ENCODE measurements around the gene PCMT1.
"Not testable (repeated sequence)": the region's sequence is repeated elsewhere in the genome, so short reads cannot be mapped to it uniquely, and the experiment has no call there.

PCMT1 gene

DNA sequence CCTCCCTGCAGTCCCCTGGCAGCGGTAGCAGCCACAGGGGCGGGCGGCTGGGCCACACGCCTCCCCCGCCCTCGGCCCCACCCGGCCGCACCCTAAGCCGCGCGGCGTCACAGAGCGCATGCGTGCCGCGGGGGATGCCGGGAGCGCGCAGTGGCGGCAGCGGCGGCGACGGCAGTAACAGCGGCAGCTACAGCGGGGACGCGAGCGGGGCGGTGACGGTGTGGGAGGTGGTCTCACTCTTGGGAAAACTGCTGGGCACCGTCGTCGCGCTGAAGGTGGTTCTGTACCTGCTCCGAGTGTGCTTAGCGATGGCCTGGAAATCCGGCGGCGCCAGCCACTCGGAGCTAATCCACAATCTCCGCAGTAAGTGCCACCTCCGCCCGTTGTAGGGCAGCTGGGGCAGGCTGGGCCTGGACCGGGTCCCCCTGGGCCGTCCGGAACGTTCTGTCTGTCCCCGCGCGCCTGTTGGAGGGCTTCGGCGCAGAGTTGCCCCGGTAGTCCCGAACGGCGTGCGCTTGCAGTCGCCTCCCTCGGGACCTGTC is at the start of gene PCMT1:
Gene PCMT1, plus strand, starts transcription at position 148 of the 542 bp plus-strand sequence. Its CDS starts 161 bp downstream, at position 309.
- DNase-seq = peak; percentile 71 to 74

DNA sequence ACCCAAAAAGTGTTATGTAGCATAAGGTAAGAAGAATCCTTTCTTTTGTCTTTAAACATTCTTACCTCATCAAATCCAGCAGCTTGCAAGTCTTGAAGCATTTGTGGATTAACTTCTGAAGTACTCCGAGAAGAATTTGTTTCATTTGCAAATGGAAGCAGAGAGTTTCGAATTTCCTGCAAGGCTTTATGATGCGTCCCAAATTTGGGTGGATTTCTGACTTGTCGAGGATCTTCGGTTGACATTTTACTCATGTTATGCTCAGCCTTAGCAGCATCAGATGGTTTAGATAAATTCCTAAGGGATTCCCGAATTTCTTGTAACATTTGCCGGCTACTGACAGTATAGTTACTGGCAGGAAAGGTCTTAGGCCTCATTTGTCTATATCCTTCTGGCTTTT is 47.8 kb upstream of the PCMT1 start:
- no peak for DNase-seq

DNA sequence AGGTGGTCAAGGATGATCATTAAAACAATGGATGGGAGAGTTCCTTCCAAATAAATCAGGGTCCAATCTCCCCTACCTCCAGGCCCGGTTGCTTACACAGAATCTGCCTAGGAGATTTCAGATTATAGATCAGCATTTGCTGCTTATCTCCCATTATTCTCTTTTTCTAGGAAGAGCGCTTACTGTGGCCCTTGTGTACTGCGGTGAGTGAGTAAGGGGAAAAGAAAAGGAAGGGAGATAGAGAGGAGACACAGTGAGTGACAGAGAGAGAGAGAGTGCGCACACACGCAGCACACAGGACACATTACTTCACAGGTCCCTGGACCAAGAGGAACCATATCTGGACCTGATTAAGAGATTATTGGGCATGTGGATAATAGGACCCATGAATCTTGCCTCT is 37.8 kb upstream of the PCMT1 start:
- no peak for DNase-seq

DNA sequence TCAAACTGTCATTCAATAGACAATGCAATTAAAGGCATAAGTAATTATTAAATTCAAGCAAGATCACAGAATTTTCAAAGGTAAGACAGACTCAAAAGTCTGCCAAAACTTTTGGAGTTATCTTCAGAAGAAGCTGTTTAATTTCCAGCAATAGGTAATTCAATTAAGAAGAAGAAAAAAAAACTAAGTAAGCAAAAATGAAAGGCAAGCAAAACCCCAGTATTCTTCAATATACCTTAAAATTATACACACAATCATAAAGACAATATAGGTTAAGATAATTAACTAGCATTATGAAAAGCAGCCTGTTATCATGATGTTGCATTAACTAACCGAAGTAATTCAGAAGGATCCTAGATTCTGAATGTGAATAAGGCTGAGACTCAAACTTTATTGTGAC is 35.1 kb upstream of the PCMT1 start:
- no peak for DNase-seq

DNA sequence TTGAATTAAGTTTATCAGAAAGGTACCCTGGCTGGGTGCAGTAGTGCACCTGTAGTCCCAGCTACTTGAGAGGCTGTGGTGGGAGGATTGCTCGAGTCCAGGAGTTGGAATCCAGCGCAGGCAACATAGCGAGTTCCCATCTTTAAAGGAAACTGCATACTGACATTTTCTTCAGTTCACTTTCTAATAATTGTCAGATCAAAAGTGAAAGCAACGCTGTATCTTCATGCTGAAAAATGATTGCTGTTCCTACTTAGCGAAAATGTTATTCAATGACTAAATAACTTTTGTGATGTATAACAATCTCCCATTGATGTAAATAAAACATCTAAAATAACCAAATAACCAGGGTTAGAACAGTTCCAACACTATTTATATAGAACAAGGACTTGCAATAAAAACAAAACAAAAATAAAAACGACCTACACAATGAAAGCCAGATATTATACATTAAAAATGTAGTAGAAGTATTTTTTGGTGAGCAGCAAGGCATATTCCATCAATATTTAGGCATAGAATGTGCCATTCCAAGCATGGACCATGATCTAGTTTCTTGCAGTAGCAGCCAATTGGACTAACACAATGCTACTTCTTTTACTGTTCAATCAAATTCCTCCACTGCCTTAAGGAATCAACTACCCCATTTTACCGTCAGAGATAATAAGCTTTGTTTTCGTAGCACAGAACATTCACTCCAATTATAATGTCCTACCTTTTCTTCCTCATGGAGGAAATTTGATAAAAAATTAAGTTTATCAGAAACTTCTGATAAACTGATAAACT is 33.2 kb upstream of the PCMT1 start:
- DNase-seq = no peak

DNA sequence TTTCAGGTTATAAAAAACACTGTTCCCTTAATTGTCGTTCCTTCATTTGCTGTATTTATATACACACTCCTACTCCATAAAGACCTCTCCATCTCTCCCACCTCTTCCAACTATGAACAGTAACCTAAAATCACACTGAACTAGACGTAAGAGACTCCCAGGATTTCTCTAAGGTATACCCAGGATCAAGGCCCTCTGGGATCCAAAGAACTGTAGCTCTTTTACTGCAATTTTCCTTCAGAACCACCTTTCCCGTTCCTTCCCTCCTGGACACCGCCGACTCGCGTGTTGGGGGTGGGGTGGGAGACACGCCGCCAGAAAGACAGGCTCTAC is 32.3 kb upstream of the PCMT1 start:
- no peak for DNase-seq

DNA sequence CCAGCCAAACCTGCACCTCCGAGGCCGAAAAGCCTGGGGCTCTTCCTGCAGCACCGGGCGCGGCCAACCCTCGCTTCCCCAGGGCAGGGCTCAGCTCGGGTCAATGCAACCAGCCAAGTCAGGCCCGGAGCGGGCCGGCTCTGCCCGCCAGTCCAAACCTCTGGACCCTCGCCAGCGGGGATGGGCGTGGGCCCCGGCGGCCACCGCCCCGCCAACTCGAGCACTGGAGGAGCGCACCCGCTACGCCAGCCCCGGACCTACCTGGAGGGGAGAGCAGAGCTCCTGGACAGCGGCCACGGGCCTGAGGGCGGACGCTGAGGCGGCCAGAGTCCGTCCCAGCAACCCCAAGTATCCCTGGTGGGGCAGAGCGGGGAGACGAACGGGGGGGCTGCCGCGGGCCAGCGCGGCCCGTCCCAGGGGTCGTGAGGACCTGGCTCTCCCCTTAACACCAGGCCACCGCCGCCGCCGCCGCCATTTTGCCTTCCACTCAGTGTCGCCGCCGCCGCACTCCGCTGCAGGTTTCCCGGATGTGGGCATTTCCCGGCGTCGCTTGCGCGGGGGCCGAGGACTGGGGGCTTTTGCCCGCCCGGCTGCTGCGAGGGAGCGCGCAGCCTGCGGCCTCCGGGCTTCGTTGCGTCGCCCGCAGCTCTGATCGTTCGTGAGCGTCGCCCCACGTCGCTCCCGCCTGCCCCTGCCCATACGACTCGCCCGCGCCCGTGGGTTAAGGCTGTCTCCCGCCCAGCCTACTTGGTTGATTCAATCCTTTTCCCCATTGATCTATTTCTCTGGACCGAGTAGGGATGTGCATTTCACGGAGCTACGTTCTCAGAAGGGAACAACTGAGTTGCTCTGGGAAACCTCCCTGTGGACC is 31.7 kb upstream of the PCMT1 start, which contains the start of gene LATS1:
Gene LATS1, minus strand, starts transcription at position 514 of the 871 bp plus-strand sequence. CDS start 15,975 bp downstream, outside the sequence.
- DNase-seq = peak; percentile 75 to 92

DNA sequence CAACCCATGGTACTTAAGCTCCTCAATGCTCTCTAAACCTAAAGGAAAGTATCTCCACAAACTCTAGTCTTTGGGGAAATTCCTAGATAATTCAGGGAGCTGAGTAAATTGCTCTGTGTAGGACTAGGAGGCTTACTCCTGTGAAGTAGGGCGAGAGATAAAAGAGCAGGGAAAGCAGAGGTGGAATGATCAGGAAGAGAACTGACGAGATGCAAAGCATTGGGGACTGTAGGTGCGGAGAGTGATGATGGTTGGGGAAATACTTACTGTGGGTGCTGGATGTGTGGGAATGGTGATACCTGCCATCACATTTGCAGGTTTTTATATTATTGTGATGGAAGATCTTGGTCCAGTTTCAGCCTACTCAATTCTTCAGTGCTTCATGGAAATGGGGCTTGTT is 30.0 kb upstream of the PCMT1 start:
- no peak for DNase-seq

DNA sequence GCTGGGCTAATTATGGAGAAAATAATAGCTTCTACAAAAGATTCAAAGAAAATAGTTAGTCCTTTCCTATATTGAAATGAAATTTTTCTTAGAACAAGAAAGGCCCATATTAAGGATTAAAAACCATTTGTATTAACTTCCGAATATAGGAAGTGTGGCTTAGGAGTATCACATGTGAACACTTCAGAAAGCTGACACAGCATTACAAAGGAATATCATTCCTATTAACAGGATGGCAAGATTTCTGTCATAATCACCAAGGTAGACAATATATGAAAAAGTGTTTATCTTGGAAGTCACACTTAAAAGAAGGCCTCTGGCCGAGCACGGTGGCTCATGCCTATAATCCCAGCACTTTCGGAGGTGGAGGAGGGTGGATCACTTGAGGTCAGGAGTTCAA is 26.3 kb upstream of the PCMT1 start:
- DNase-seq = no peak

DNA sequence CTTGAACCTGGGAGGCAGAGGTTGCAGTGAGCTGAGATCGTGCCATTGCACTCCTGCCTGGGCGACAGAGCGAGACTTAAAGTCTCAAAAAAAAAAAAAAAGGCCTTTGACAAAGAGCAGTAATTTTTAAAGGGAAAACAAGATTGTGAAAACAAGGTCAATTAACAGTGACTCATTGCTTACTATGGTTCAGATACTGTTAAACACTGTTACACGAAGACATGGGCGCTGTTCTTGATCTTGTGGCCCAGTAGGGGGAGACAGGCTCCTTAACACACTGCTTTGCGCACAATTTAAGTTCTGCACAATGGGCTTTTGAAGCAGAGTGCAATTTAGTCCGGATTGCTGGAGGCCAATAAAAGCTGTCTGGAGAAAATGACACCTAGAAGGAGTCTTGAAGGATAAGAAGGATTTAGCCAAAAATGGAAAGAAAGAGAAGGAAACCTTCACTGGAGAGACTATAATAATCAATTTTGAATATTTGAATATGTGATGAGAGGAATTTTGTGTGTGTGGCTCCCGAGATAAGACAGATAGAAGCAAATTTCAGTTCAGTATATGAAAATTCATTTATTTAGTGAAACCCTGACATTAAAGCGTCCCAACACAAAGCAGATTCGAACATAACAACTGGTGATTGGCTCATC is 25.6 kb upstream of the PCMT1 start:
- DNase-seq = peak in 1 of 2 donors; percentile 73

DNA sequence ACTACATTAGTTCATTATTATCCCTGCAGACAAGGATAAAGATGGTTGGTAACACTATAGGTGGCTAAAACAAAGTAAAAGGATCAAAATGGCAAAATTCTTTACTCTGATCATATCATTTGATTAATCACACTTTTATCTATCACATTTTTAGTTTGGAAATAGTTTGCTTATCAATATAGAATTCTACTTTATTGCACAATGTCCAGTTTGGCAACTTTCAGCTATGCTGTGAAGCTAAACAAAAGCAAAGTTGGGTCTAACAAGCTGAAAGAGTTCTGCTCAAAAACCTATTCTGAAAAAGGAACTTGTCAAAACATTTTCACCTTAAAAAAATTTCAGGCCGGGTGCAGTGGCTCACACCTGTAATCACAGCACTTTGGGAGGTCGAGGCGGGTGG is 23.8 kb upstream of the PCMT1 start:
- no peak for DNase-seq

DNA sequence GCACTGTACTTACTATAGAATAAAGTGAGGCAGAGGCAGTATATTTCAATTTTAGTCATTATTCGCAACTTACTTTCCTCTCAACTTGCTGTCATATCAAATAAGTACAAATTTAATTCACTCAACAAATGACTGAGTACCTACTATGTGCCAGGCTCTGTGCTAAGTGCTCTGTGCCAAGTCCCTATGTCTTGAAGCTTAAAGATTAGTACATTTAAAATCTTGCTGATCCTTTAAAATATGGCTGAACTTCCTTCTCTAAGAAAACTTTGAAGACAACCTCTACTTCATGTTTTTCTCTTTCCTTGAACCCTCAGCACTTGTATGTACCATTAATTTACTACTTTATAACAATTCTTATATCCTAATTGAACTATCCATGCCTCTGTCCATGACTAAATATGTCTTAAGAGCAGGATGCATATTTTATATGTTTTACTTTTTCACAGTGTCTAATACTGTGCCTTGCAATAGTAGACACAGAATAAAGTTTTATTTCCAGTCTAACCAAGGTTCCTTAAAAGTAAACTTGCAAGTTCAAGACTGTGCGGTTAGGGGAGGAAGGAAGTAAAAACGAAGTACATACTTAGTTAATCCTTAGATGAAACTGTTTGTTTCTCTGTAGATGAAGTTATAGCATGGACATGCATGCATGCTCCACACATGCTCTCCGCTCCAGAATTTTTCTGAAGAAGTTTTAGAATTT is 21.6 kb upstream of the PCMT1 start:
- DNase-seq = peak in 1 of 2 donors; percentile 66

DNA sequence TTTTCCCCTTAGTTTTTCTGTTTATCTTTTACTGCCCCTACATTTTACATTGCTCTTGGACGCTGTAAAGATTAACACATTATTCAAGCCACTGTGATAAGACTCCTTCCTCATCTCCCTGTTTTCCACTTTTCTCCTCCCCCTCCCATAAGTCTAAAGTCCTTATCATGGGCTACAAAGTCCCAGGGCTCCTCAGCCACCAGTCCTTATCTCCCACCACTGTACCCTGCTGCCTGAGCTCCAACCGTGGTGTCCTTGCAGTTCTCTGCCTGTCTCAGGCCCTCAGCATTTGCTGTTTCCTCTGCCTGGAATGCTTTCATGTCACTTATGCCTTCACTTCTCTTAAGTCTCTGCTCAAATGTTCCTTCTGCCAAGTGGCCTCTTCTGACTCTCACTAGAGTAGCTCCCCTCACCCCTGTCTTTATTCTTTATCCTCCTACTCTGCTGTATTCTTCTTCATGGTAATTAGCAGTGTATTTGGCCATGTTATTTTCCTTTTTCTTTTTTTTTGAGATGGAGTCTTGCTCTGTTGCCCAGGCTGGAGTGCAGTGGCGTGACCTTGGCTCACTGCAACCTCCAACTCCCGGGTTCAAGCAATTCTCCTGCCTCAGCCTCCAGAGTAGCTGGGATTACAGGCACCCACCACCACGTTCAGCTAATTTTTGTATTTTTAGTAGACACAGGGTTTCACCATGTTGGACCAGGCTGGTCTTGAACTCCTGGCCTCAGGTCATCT is 20.9 kb upstream of the PCMT1 start:
- no peak for DNase-seq

DNA sequence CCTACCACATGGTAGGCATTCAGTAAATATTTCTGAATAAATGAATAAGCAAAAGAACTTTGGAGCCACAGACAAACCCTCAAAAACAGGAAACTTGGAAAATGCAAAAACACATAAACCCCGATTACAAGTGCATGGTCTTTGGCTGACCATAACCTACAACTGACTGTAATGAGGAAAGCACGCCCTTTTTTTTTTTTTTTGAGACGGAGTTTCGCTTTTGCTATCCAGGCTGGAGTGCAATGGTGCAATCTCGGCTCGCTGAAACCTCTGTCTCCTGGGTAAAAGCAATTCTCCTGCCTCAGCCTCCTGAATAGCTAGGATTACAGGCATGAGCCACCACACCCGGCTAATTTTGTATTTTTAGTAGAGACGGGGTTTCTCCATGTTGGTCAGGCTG is 19.7 kb upstream of the PCMT1 start:
- no peak for DNase-seq

DNA sequence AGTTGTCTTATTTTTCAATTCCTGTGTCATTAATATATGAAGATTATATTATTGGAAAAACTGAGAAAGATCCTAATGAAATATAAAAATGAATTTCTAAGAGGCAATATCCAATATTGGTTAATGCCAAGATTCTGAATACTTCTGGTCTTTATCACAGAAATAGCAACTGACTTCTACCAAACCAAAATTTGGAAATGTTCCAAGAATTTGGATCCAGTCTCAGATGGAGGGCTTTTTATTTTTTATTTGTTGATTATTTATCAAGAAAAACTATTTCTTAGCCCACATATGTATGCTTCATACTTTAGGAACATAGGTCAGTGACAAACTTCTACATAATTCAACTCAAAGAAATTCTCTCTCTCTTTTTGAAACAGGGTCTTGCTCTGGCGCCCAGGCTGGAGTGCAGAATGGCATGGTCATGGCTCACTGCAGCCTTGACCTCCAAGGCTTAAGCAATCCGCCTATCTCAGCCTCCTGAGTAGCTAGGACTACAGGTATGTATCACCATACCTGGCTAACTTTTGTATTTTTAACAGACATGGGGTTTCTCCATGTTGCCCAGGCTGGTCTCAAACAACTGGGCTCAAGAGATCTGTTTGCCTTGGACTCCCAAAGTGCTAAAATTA is 16.3 kb upstream of the PCMT1 start:
- no peak for DNase-seq

DNA sequence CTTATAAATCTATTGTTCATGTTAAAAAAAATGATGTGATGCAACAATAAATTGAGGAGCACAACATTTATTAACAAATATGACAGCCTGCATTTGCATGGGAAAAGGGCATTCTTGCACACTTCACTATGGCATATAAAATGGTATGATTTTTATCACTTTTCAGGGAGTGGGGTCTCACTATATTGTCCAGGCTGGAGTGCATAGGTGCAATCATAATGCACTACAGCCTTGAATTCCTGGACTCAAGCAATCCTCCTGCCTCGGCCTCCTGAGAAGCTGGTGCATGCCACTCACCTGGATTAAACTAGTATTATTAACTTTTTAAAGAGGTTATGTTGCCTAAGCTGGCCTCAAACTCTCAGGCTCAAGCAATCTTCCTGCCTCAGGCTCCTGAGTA is 14.6 kb upstream of the PCMT1 start:
- DNase-seq = no peak

DNA sequence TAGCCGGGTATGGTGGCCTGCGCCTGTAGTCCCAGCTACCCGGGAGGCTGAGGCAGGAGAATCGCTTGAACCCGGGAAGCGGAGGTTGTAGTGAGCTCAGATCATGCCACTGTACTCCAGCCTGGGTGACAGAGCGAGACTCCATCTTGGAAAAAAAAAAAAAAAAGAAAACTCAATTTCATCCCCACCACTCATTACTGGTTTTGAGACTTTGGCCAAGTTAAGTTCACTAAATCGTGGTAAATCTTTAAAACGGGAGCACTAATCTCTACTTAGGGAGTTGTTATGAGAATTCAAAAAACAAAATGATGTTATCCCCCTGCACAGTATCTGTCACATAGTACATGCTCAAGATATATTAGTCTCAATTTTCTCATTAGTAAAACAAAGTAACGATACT is 4.3 kb upstream of the PCMT1 start:
- not testable (repeated sequence) for DNase-seq

DNA sequence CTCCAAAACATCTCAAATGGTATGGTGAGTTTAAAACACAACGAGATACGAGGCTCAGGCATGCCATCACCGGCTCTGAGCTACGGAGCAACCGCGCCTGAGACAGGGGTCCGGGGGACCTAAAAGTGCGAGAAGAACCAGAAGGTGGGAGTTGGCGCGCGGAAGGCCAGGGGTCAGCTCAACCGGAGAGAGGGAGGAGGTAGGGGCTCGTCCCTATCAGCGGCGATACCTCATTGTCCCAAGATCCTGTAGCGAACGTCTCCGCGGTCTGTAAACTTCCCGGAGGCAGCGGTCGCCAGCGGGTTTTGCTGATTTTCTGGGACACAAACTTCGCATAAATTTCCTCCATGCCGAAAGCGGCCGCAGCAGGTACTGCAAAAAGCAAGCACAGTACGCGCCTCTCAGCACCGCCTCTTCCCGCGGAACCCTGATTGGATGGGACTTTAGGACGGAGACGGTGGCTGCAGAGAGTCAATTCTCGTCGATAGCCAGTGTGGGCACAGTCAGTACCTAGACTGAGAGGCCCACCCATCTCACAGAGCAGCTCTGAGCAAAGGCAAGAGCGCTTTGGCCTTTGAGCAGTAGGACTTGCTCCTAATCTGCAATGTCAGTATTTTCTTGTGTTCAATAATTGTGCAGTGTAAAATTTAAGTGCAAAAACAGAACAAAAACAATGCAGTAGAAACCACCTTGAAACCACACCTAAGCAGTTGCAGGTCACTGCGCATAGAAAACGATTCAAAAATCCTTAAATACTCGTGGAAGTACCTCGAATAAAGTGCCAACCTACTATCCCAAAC is 3.2 kb upstream of the PCMT1 start, which contains the start of gene NUP43:
Gene NUP43, minus strand, starts transcription at position 383 of the 800 bp plus-strand sequence. Its CDS starts 34 bp downstream, at position 349.
- DNase-seq = peak; percentile 66 to 86

DNA sequence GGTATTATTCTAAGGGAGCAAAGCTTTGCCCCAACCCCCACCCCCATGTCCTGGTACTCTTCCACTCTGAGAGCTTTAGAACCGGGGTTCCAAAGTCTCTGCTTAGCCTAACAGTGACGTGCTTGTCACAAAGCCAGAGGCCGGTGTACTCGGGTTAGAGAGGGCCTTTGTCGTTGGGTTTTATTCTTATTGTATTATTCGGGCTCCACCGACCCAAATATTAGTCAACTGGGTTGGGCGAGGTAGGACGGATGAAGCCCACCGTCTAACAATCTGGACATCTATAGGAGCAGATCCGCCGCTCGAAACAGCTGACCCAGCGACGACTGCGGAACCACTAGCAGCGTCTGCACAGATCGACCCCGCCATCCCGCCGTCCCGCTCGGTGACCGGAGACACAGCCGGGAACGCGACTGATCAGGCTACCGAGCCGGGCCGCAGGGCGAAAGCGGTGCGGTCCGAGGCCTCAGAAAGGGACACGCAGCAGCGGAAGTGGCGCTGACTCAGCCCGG is 403 bp upstream of the PCMT1 start:
- not testable (repeated sequence) for DNase-seq

DNA sequence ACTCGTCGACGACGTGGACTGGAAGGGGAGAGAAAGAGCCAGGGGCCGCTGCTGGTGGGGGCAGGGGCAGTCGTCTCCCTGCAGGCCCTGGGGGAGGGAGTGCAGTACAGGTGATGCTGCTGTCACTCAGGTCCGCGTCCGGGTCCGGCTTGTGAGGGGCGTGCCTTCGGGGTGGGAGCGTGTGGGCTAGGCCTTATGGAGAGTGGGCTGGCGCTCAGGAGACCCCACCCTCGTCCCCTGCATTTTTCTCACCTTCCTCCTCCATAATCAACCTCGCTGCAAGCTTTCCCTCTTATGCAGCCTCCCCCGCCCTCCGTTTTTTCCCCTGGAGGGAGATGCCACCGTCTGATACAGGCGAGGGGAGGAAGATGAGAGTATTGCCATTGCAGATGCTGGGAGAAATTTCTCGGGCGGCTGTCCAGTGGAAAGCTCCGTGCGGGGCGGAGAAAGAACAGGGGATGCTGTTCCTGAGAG is 632 bp downstream of the PCMT1 start:
- peak; percentile 16 to 57 for DNase-seq
